ENCODE measurements around the gene GRK5.

The GRK5 gene

GRCh38 chr10:119183664-119184412 is 23.5 kb upstream of the GRK5 start:
- DNase-seq (ENCODE audit: low read depth): no peak
- H3K4me3 ChIP-seq (ENCODE audit: low read length): no peak overlapping the region
- no peak for TF ChIP-seq CTCF (conservative IDR thresholded peaks at IDR 0.05; ENCODE audit: low read length)

- no peak overlapping the region for H3K4me3 ChIP-seq (ENCODE audit: low read length)
- no peak for TF ChIP-seq CTCF (conservative IDR thresholded peaks at IDR 0.05; ENCODE audit: low read length)
These were observed 17.5 kb upstream of the GRK5 start for GRCh38 chr10:119189811-119190282.

GRCh38 chr10:119190353-119190752 is 17.0 kb upstream of the GRK5 start:
- H3K4me3 ChIP-seq (ENCODE audit: low read length): no peak overlapping the region
- DNase-seq (ENCODE audit: low read depth): peak; percentile 98

More at GRCh38 chr10:119189811-119190282, 17.5 kb upstream of the GRK5 start:
- DNase-seq (ENCODE audit: low read depth): no peak

GRCh38 chr10:119190954-119191785 is 16.2 kb upstream of the GRK5 start:
- no peak for TF ChIP-seq CTCF (conservative IDR thresholded peaks at IDR 0.05; ENCODE audit: low read length)
- DNase-seq (ENCODE audit: low read depth): no peak
- no peak overlapping the region for H3K4me3 ChIP-seq (ENCODE audit: low read length)

More at GRCh38 chr10:119190353-119190752, 17.0 kb upstream of the GRK5 start:
- TF ChIP-seq CTCF (conservative IDR thresholded peaks at IDR 0.05; ENCODE audit: low read length): no peak

GRCh38 chr10:119191881-119192280 is 15.5 kb upstream of the GRK5 start:
- DNase-seq (ENCODE audit: low read depth): no peak
- H3K4me3 ChIP-seq (ENCODE audit: low read length): no peak overlapping the region
- TF ChIP-seq CTCF (conservative IDR thresholded peaks at IDR 0.05; ENCODE audit: low read length): no peak

- peak; percentile 90 for DNase-seq (ENCODE audit: low read depth)
- no peak for TF ChIP-seq CTCF (conservative IDR thresholded peaks at IDR 0.05; ENCODE audit: low read length)
- no peak overlapping the region for H3K4me3 ChIP-seq (ENCODE audit: low read length)
These were observed 9.4 kb upstream of the GRK5 start for GRCh38 chr10:119197921-119198320.

Measured in AG10803 (cell line).